DMS153 (cell line): ENCODE results near the gene MTCL1.

Experiments
- DNase-seq: peaks from one replicate; lab custom pipeline; 2025; lab: John Stamatoyannopoulos, UW

The MTCL1 gene

GRCh38 chr18:8771930-8772329 is 66.6 kb downstream of the MTCL1 start:
- DNase-seq = no peak

- DNase-seq = no peak
Measured at GRCh38 chr18:8773980-8774379, 68.6 kb downstream of the MTCL1 start.

DNA sequence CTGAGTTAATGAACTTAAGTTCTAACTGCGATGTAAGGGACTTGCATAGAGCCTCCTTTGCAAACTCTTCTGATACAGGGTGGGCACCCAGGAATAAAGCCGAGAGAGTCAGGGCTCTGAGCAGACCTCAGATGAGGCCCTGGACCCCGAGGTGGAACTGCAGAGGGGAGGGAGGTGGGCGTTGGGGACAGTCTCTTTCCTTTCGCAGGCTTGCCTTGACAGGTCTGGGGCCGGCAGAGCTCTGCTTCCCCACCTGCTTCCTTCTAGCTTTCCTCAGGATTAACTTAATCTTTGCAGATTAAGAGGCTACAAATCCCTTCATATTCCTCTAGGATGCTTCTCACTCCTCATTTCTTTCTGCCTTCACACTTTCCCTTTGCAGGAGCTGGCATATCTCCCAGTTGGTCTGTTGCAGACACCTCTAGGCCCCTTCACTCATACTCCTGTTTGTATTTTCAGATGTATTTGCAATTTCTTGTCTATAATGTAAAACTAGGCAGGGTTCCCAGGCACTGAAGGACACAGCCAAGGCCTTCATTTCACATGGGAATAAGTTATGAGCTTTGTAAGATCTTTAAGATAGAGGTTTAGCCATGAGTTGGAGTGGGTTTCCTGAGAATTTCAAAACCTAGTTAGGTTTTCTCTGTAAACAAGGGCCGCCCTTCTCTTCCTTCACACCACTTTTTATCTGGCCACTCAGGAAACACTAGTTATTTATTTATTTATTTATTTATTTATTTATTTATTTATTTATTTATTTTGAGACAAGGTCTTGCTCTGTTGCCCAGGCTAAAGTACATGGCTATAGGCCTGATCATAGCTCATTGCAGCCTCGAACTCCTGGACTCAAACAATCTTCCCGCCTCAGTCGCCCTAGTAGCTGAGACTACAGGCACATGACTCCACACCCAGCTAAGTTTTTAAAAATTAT is 70.9 kb downstream of the MTCL1 start:
- no peak for DNase-seq

DNA sequence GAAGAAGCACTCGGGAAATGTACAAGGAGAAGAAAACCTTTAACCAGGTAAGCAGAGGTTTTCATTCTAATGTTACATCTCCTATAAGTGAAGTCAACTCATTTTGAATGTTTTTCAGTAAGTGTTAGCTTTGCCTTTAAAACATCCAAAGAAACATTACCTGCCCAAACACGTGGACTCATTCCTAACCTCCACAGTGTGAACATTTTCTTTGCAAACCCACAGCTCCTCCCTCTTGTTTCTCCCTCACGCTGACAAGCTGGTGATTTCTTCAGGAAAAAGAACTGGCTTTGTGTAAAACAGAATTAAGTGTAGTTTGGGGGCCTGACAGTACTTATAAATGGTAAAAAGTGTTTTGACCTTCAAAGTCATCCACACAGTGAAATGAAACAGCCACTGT is 72.5 kb downstream of the MTCL1 start:
- no peak for DNase-seq

- DNase-seq = no peak
Measured at GRCh38 chr18:8778386-8778785, 73.0 kb downstream of the MTCL1 start.

DNA sequence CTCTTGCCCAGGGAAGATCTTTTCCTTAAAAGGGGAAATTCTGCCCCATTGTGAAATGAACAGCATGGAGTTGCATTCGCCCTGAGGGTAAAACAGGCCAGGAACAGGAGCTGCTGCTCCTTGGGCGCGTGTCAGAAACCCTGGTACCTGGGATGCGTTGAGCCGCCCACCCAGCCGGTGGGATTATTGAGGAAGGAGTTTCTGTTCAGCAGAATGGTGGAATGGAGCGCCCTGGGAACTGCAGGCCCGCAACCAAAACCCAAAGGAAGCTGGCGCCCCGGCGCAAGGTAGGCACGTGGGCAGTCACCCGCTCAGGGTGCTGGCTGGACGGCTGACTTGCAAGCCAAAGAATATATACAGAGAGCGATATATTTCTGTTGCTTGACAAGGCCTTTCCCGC is 73.5 kb downstream of the MTCL1 start:
- DNase-seq = no peak

DNA sequence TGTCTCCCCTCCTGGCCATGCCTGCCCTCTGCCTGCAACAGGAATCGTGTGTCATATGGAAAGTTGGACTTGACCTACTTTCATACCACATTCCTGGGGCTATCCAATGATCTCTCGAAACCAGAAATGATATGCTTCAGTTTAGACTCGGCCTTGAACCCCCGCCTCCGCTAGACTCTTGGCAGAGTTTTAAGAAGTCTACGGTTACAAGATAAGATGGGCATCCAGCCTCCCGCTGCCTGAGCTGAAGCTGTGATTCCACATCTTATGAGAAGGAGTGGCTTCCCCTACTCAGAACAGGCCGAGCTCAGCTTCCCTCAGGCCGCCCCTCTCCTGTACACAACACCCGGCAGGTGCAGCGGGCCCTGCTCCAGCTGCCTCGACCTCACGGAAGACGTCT is 73.9 kb downstream of the MTCL1 start:
- no peak for DNase-seq

DNA sequence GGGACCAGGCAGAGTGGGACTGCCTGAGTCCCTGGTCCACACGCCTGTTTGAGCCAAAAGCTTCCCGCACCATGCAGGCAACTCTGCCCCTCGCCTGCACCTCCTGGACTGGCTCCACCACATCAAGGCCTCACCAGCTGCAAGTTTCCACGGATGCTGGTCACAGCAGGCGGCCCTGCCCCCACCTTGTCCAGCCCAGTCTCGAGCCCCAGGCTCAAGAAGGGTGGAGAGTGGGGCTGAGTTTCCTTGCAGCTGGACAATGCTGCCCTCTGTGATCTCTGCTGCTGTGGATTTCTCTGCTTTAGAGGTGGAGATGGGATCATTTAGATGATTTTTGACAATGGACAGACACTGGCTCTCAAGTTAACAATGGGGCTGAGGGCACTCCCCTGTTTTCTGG is 74.9 kb downstream of the MTCL1 start:
- no peak for DNase-seq

DNA sequence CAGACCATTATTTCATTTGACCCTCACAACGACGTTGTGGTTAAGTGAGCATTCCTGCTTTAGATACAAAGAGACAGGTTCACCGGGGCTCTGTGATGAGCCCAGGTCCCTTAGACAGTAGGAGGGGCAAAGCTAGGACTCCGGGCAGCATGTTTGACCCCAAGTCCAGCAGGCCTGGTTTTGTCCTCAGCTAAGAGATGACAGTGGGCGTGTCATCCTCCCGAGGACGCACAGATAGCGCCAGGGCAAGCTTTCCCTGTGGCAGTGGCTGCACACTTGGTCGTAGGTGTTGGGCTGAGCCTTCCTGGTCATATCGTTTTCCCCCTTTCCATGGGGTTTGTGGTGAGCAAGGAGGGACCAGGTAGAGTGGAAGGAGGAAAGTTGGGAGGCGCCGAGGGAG is 76.3 kb downstream of the MTCL1 start:
- DNase-seq = no peak

- no peak for DNase-seq
Measured at GRCh38 chr18:8783335-8783993, 78.1 kb downstream of the MTCL1 start.

- DNase-seq = no peak
Measured at GRCh38 chr18:8783994-8784530, 78.7 kb downstream of the MTCL1 start.

- DNase-seq = no peak
Measured at GRCh38 chr18:8785261-8785660, 79.9 kb downstream of the MTCL1 start.

- no peak for DNase-seq
Measured at GRCh38 chr18:8785855-8786482, 80.6 kb downstream of the MTCL1 start.

GRCh38 chr18:8786483-8787370 is 81.4 kb downstream of the MTCL1 start:
- DNase-seq = no peak

DNA sequence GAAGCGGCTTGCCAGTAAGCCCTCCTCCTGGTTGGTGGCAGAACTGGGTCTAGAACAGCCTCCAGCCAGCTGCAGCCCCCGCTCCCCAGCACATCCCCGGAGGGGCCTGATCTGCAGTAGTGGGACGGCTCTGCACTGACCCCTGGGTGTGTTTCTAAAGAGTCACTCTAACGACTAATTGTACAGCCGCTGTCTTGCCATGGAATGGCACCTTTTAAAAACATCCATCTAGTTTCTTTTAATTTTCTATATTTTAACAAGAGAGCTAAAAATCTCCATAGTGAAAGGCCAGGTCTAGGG is 82.0 kb downstream of the MTCL1 start:
- DNase-seq = no peak

DNA sequence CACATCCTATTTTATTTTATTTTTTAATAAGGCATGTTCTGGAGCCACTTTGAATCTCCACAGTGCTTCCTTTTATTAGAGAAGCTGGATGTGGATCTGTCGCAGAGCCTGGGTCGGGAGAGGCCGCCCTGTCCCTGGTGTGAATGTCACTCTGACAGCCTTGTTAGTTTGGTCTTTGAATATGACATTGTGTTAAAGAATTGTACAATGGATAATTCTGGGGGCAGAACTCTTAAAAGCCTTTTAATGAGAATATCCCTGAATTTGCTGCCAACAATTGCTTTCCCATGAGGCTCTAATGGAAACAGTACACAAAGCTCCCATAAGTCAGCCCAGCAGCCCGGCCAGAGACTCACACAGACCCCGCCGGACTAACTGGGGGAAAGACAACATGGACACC is 82.4 kb downstream of the MTCL1 start:
- DNase-seq = no peak

DNA sequence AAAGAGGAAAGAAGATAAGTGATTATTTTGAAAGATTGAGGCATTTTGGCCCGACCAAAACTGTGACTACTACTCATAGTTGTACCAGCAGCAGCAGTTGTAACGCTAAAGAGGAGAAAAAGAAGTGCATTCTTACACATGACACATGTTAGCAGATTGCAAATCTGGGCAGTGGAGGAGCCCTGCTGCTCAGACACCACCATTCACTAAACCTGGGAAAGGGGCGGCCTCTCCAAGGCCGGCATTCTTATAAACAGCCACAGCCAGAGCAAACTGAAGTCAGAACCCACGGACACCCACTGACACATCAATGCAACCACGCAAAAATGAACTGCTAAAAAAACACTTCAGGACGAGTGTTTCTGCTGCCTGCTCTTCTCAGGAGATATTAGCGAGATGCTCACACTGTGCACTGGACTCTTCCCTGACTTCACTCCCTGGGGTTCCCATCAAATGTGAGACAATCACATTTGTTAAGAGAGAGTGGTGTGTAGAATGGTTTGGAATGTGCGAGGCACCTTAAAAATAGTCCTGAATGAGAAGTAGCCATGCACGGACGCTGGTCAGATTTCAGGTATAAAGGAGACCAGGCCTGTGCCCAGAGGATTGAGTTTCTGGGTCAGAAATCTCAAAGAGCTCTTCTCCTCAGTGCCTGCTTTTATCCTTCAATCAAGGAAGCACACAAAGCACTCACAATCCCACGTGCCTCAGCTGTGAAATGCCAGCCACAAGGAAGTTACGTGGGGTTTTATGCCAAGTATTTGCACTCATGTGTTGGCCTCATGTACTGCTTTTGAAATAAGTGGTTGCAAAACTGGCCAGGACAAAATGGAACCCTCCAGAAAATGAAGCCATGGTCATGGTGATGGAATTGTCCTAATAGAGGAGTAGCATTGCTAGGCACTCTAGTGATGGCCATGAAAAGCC is 83.4 kb downstream of the MTCL1 start:
- no peak for DNase-seq

DNA sequence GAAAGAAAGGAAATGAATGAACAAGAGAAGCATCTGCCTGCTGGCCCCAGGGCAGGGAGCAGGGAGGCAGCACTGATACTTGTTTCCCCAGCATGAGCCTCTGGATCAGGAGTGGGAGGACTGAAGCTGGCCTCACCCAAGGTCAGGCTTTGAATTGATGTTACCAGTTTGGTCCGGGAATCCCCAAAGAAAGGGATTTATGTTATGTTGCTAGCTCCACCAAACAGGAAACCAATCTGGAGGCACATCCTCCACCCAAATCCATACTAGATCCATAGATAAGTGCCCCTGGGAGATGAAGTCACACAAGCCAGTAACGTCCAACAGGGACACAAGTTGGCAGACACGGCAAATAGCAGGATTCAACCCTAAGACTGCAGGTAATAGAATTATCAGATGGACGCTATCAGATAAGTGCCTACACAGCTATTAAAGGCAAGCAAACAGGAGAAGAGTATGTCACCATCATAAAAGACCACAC is 85.9 kb downstream of the MTCL1 start:
- no peak for DNase-seq

- DNase-seq = no peak
Measured at GRCh38 chr18:8792688-8793316, 87.4 kb downstream of the MTCL1 start.
